ENCODE data around the gene ZNRF1.
"Not testable (repeated sequence)": the region's sequence is repeated elsewhere in the genome, so short reads cannot be mapped to it uniquely, and the experiment has no call there.

Gene ZNRF1

DNA sequence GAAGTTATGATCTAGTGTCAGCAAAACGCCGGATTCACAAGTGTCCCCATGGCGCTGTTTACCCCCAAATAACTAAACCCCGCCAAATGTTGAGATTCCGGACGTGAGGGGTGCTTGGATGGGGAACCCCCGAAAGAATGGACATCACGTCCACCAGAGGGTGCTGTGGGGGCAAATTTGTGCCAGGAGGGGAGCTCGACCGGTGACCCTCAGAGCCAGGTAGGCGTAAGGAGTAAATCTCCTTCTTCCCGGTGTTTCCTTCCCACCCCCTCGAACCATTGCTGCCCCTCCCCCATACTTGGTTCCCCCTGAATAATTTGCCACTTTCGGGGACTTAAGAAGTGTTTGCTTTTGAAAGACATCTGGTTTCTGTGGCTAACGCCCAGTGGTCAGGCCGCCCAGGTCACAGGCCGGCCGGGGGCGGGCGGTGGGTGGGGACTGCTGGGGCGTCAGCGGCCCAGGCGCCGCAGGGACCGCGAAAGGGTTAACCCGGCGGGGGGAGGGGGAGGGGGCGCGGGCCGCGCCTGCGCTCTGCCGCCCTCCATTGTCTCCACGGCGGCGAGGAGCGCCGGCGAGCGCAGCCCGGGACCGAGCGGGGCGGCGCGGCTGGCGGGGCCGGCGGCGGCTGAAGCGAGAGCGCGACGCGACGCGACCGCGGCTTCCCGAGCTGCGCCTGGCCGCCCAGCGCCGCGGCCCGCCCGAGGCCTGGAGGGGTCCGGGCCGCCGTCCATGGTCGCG, at the start of gene ZNRF1:
Gene ZNRF1 (plus strand): TSS at position 544 of the 738 bp plus-strand sequence. CDS start 648 bp downstream, outside the sequence.
- DNase-seq (ENCODE audit: low read depth), result peak; percentile 57

DNA sequence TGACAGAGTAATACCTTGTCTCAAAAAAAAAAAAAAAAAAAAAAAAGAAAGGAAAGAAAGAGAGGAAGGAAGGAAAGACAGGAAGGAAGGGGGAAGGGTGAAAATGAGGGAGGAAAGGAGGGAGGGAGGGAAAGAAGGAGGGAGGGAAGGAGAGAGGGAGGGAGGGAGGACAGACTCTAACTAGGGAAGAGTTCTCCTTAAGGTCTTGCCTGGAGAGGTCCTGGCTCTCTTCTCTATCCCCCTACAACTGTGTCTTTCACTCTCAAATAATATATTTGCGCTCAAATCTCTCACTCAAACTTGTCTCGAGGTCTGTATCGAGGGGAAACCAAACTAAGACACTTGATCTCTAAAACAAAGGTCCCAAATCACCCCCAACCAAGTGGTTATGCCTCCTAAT, 49.5 kb upstream of the ZNRF1 start:
- DNase-seq (ENCODE audit: low read depth), result no peak

DNA sequence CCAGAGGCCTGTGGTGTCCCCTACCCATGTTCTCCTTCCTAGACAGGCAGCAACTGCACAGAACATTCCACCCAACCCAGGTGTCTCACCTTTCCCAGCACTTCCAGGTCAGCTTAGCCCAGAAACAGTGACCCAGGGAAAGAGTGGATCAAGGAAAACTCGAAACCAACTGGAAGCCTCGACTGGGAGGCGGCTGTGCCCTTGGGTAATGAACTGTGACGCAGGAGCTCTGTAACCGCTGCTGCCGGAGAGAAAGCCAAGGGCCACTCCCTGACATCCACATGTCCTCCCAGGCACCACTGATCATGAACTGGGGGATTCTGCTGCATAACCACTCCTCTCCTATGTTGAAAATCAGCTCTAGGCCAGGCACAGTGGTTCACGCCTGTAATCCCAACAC, 48.3 kb upstream of the ZNRF1 start:
- no peak for DNase-seq (ENCODE audit: low read depth)

DNA sequence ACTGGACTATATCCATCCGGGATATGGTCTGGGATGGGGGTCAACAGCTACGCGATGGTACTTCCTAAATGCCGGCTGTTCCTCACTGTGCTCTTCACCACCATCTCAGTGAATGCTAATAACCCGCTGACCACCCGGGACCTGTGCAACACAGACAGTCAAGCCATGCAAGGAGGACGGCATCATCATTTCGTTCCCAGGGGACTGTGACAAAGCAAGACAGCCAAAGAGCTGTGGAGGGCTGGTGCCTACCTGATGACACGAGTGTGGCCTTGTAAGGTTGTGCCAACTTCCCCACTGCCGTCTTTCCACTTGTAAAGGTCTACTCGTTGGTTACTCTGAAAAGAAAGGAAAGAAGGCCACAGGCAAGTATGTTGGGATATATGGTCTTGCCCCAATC, 47.6 kb upstream of the ZNRF1 start:
- no peak for DNase-seq (ENCODE audit: low read depth)

DNA sequence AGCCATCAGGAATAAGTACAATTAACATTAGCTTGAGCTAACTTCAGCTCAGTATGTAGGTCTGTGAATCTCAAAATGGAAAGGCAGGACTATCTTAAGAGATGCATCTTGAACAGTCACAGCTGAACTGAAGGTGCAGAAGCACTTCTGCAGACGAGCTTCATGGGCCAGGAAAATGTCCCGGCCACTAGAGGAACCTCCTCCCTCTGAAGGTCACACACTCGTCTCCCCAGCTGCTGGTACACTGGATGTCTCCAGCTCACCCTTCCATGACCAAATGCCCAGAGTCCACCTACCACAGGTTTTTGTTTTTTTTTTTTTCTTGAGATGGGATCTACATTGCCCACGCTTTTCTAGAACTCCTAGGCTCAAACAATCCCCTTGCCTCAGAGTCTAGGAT, 47.1 kb upstream of the ZNRF1 start:
- no peak for DNase-seq (ENCODE audit: low read depth)

DNA sequence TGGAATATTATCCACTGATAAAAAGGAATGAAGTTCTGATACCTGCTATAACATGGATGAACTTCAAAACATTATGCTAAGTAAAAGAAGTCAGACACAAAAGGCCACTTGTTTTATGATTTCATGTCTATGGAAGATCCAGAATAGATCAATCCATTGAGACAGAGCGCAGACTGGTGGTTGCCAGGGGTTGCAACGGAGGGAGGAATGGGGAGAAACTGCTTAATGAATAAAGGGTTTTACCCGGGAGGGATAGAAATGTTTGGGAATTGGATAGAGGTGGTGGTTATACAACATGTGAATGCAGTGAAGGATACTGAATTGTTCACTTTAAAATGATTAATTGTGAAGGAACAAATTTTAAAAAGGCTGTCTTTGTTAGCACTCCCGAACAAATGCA, 44.1 kb upstream of the ZNRF1 start:
- no peak for DNase-seq (ENCODE audit: low read depth)

DNA sequence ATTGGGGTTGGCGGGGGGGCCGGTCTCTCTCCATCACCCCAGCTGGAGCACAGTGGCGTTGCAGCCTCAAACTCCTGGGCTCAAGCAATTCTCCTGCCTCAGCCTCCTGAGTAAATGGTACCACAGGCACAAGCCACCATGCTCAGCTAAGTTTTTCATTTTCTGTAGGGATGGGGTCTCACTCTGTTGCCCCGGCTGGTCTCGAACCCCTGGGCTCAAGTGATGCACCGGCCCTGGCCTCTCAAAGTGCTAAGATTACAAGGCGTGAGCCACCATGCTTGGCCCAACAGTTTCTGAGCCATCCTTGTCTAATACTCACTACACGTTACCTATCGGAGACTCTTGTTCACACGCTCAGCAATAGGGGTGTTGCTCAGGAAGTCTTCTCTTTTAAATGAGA, 25.5 kb upstream of the ZNRF1 start:
- DNase-seq (ENCODE audit: low read depth), result no peak

DNA sequence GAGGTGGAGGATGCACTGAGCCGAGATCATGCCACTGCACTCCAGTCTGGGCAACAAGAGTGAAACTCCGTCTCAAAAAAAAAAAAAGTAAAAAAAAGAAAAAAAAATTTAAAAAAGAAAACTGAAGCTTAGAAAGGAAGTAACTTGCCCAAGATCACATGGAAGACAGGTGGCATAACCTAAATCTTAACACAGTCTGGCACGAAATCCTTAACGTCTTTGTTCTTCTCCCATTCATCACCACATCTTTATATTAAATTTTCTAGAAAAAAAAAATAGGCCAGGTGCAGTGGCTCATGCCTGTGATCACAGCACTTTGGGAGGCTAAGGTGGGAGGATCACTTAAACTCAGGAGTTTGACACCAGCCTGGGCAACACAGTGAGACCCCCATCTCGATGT, 23.2 kb upstream of the ZNRF1 start:
- DNase-seq (ENCODE audit: low read depth), result no peak

DNA sequence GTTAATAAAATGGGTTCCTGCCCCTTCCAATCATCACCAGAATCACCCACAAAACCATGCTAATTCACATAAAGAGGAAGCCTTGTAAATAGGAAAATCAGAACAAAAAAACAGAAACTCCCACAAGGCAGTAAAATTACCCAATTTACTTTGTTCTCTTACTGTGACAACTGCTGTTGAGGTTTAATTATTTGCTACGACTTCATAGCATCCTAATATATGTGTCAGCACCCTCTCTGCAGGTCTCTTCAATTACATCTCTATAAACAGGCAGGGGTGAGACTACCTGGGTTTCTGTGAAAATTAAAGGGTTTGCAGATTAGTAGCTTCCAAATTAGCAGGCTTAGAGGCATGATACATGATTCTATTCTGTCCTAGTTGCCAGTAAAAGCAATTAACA, 16.6 kb upstream of the ZNRF1 start:
- DNase-seq (ENCODE audit: low read depth), result no peak

DNA sequence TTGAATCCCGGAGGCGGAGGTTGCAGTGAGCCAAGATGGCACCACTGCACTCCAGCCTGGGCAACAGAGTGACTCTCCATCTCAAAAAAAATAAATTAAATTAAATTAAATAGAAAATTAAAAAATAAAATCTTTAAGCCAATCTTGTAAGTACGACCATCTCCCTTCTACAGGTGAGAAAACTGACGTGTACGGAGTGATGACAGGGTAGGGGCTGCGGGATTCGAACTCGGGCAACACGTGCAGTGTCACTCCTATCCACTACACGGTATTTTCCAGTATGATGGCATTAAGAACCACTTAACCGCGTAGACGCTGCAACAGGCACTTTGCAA, 14.7 kb upstream of the ZNRF1 start:
- DNase-seq (ENCODE audit: low read depth), result no peak

DNA sequence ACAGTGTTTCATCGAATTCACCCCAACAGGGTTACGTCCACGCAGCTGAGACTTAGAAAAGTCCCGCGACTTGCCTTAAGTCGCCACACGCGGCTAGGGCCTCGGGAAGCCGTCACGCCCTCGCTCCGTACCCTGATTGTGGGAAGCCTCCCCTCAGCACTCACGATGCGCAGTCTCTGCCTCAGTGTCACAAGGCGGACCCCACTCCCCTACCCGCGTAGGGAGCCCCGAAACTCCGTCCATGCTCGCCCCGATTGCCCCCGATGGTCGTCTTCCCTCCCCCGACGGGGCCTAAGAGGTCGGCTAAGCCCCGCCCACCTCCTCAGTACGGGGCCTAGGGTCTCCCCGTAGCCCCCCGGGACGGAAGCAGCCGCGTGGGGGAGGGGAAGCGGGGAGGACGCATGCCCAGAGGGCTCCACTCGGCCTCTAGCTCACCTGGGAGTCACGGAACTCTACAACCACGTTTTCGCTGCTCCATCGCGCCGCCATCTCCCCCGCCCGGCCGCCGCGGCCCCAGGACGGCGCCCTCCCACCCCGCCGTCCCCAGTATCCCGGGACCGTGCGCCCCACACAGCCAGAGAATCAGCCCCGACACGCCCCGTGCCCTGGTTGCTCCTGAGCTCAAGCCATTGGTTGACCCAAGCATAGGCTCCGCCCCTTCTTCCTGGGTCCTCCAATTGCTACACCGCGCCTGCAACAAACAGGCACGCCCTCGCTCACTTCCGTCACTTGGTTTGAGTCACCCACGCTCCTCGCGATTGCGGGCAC, 14.1 kb upstream of the ZNRF1 start, which contains the start of gene WDR59:
Gene WDR59 (minus strand): TSS at position 595 of the 768 bp plus-strand sequence. CDS start 106 bp downstream, at position 489.
- peak; percentile 98 for DNase-seq (ENCODE audit: low read depth)

DNA sequence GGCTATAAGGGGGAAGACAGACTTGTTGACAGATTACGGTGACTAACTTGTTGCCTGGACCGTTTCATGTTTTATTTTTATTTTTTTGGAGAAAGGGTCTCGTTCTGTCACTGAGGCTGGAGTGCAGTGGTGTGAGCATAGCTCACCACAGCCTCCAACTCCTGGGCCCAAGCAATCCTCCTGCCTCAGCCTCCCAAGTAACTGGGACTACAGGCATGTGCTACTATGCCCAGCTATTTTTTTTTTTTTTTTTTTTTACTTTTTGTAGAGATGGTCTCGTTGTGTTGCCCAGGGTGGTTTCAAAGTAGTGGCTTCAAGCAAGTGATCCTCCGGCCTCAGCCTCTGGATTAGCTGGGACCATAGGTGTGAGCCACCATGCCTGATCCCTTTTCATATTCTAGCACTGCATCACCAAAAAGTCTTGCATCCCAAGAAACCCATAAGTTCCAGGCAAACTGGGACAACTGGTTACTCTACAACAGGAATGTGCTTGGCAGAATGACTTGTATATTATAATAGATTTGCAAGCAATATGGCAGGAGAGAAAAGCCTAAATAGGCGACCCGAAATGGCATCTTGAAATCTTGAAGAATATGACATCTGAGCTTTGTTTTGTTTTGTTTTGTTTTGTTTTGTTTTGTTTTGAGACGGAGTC, 11.7 kb upstream of the ZNRF1 start:
- no peak for DNase-seq (ENCODE audit: low read depth)

DNA sequence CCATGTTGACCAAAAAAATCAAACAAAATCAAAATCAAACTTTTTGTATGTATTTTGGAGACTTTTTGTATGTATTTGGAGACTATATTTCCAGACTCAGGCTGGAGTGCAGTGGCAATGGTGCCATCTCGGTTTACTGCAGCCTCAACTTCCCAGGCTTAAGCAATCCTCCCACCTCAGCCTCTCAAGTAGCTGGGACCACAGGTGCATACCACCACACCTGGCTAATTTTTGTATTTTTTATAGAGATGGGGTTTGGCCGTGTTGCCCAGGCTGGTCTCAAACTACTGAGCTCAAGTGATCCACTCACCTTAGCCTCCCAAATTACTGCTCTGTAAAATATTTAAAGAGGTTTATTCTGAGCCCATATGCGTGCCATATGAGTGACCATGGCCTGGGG, 9.0 kb upstream of the ZNRF1 start:
- DNase-seq (ENCODE audit: low read depth), result not testable (repeated sequence)

DNA sequence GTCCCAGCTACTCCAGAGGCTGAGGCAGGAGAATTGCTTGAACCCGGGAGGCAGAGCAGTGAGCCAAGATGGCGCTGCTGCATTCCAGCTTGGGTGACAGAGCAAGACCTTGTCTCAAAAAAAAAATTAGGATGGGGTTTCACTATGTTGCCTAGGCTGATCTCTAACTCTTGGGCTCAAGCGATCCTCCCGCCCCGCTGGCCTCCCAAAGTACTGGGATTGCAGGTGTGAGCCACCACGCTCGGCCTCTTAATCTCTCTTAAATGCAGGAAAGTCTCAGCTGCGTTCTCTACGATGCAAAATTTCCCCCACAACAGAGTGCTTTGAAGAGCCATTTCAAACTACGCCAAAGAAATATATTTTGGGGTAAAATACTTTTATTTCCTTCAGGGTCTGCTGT, 8.0 kb upstream of the ZNRF1 start:
- DNase-seq (ENCODE audit: low read depth), result no peak

DNA sequence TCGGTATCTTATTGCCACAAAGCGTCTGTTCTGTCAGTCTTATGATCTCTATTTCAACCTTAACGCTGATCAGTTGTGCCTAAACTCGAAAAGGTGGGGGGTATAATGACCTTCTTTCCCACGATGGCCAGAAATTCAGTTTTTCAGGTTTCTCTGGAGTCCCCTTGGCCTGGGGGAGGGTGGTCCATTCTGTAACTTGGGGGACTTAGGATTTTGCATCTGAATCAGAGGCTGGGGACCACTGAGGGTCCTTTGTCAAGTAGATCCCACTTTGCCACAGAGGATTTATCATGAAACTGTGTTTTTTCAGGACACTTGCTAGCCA, 7.6 kb upstream of the ZNRF1 start:
- DNase-seq (ENCODE audit: low read depth), result no peak

DNA sequence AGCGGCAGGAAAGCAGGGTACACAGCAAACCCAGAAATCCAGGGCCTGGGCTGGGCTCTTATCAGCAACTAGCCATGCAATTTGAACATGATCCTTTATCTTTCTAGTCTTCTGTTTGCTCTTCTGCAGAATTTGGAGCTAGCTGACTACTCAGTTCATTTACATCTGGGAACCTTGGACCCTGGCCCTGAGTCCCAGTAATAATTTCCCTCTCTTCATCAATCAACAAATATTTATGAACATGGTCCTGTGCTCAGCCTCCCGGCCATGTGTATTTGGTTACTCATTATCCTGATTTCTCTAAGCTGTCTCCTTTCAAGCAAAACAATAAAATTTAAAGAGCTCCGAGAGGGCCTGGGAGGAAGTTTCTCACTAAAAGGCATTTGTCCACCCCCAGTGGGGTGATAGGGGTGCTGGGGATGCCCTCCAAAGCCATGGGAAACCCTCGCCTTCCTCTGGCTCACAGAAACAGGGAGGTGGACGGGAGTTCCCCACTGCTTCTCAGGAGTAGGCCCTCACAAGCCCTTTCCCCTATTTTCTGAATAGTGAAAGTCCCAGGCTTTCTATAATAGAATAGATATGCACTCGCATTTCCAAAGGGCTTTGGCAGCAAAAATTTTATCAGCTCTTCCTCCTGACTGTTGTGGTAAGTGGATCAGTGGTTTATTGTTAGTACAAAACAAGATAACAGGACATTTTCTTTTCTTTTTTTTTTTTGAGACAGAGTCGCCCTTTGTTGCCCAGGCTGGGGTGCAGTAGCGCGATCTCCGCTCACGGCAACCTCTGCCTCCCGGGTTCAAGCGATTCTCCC, 7.0 kb upstream of the ZNRF1 start:
- no peak for DNase-seq (ENCODE audit: low read depth)

DNA sequence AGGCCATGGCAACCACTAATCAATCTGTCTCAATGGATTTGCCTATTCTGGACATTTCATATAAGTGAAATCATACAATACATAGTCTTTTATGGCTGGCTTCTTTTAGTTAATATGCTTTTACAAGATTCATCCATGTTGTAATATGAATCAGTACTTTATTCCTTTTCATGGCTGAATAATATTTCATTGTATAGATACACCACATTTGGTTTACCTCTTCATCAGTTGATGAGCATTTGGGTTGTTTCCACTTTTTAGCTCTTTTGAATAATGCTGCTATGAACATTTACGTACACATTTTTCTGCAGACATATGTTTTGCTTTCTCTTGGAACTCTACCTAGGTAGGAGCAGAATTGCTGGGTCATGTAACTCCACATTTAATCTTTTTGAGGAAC, 2.8 kb upstream of the ZNRF1 start:
- no peak for DNase-seq (ENCODE audit: low read depth)

DNA sequence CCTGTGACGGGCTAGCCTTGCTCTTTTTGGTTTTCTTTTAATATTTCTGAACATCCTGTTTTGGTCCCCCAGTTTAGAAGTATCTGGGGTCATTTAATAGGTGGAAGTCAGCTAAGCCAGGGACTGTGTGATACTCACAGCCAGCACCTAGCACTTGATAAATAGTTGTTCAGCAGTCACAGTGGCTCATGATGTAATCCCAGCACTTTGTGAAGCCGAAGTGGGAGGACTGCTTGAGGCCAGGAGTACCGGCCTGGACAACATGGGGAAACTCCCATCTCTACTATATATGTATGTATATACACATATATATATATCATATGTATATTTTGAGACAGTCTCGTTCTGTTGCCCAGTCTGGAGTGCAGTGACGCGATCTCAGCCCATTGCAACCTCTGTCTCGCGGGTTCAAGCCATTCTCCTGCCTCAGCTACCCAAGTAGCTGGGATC, 1.8 kb upstream of the ZNRF1 start:
- no peak for DNase-seq (ENCODE audit: low read depth)

DNA sequence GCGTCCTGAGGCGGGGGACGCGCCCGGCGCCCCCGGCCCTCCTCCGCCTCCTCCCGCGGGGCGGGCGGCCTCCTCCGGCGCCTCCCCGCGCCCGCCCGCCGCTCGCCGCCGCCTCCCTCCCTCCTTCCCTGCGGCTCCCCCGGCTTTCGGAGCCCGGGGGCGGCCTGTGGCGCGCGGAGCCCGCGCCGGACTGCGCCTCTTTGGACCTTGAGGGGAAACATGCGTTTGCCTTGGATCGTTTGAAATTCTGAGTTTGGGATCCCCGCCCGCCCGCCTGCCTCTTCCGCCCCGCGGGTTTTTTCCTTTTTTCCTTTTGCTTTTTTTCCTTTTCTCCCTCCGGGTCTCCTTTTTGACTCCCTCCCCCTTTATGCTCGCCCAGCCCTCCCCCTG, 390 bp downstream of the ZNRF1 start:
- no peak for DNase-seq (ENCODE audit: low read depth)

DNA sequence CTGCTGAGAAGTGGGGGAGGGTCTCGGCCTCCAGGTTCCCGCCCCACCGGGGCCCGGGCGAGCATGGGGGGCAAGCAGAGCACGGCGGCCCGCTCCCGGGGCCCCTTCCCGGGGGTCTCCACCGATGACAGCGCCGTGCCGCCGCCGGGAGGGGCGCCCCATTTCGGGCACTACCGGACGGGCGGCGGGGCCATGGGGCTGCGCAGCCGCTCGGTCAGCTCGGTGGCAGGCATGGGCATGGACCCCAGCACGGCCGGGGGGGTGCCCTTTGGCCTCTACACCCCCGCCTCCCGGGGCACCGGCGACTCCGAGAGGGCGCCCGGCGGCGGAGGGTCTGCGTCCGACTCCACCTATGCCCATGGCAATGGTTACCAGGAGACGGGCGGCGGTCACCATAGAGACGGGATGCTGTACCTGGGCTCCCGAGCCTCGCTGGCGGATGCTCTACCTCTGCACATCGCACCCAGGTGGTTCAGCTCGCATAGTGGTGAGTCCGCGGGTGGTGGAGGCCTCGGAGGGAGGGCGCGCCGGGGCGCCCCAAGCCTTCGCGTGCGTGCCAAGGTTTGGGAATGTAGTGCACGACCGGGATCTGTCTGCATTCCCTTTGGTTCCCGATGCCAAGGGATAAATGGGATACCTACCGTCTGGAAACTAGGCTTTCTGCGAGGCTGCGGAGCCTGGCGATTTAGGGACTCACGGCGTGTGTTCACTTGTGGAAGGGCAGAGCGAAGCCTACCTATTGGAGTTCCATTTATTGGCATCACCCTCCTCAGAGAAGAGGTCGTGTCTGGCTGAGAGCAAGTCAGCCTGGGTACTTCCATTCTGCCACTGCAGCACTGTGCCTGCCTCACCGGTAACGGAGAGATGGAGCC, 1.0 kb downstream of the ZNRF1 start:
- DNase-seq (ENCODE audit: low read depth), result no peak

DNA sequence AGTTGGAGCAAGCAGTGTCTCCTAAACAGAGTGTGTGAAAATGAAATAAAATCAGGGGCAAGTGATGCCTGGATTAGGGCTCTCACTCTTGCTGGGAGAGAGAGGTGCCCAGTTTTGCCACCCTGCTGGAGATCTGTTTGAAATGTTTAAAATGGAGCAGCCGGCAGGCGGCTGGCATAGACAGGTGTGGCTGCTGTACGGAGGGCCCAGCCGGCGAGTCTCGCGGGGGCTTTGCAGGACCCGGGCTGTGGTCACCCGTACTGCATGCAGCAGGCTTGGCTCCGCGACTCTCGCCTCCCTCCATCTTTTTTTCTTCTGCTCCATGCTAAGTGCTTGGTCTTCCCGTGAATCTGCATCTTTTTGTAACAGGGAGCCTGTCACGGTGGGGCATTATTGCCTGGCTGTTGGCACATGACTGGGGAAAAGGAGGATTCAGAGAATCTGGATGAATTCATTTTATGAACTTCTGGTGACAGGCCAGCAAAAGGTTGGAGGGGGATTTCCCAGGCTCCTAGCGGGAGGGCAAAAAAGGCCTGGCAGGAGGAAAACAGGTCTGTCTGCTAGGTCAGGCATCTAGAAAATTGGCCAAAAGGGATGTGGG, 1.8 kb downstream of the ZNRF1 start:
- DNase-seq (ENCODE audit: low read depth), result no peak
